ENCODE results near the gene ZNF483.
A peak's percentile ranks its signal among the peaks of the same experiment; 100 is the strongest.
"Not testable (repeated sequence)": the region's sequence is repeated elsewhere in the genome, so short reads cannot be mapped to it uniquely, and the experiment has no call there.

Gene ZNF483

DNA sequence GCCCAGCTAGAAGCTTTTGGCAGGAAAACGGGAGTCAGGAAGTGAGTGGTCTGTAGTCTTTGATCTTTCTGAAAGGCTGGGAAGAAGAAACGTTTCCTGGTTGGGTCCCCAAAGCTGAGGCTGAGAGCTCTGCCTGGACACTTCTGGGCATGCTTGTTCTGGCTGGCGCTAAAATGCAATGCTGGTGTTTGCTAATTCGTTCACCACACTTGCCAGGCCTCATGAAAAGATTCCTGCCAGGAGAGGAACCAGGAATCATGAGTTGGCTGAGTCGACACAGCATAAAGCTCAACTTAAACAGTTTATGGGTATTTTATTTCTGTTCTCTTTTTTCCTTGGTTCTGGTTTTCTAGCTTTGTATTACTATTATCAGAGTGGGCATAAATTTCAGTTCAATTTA, 85.2 kb downstream of the ZNF483 start:
- no peak for DNase-seq (ENCODE audit: low read depth)
- TF ChIP-seq, protein P1, sequence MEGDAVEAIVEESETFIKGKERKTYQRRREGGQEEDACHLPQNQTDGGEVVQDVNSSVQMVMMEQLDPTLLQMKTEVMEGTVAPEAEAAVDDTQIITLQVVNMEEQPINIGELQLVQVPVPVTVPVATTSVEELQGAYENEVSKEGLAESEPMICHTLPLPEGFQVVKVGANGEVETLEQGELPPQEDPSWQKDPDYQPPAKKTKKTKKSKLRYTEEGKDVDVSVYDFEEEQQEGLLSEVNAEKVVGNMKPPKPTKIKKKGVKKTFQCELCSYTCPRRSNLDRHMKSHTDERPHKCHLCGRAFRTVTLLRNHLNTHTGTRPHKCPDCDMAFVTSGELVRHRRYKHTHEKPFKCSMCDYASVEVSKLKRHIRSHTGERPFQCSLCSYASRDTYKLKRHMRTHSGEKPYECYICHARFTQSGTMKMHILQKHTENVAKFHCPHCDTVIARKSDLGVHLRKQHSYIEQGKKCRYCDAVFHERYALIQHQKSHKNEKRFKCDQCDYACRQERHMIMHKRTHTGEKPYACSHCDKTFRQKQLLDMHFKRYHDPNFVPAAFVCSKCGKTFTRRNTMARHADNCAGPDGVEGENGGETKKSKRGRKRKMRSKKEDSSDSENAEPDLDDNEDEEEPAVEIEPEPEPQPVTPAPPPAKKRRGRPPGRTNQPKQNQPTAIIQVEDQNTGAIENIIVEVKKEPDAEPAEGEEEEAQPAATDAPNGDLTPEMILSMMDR (IDR thresholded peaks at IDR 0.05; ENCODE audit: control insufficient read depth, extremely low read depth, insufficient read depth), result no peak

DNA sequence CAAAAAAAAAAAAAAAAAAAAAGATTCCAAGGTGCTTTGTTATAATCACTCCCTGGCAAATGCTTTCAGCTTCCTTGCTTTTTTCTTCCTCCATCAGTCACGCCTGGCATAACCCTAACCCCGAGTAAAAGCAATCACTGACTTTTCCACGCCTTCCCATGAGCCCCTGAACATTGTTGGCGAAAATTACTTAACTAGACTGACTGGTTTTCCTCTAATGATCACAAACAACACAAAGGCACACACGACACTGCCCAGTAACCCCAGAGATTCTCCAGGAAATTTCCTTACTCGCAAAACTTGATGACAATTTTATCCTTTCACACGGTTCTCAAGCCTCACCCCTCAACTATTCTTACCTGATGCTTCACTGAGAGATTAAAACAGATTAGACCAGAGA, 85.9 kb downstream of the ZNF483 start:
- DNase-seq (ENCODE audit: low read depth), result no peak
- no peak overlapping the region for H3K4me3 ChIP-seq (ENCODE audit: low read depth, low read length)
- TF ChIP-seq, protein P1 (IDR thresholded peaks at IDR 0.05; ENCODE audit: control insufficient read depth, extremely low read depth, insufficient read depth), result no peak

More for the DNA sequence above, 85.2 kb downstream of the ZNF483 start:
- H3K4me3 ChIP-seq (ENCODE audit: low read depth, low read length), result no peak overlapping the region

DNA sequence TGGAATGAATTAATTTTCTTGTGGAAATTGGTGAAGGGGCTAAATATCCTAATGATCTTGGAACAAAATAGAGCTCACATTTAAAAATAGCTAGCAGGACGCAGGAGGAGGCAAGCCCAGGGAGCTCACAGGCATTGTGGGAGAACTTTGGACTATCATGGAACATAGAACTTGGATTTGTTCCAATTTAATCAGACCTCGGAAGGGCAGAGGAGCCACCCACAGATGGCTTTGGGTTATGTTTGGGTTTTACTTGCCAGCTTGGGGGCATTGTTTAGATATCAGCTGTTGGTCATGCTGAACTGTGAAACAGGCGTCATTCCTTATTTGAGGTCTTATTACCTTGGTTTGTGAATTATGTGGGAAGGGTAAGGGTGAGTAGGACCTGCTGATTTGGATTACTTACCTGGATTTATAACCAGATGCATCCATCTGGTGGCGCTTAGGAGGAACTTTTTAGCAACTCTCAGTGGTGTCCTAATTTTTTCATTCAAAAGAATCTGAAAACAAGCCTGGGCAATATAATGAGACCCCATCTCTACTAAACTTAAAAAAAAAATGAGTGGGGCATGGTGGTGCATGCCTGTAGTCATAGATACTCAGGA, 88.6 kb downstream of the ZNF483 start:
- TF ChIP-seq, protein P1 (IDR thresholded peaks at IDR 0.05; ENCODE audit: control insufficient read depth, extremely low read depth, insufficient read depth), result no peak
- no peak for DNase-seq (ENCODE audit: low read depth)

DNA sequence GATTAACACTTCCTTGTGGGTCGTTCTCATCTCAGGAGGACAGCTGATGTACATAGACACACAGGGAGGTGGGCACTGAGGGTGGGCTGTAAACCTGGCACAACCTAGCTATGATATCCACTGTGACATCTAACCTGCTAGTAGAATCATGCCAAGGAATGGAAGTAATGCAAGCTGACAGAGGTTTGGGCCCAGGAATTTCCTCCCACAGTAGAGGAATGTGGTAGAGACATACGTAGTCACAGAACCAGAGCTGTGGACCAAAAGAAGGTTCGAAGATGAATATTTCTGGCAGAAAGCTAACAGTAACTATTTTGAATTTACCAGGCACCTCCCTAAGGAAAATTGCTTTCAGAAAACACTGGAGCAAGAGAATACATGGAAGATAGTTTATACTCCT, 90.9 kb downstream of the ZNF483 start:
- no peak overlapping the region for H3K4me3 ChIP-seq (ENCODE audit: low read depth, low read length)
- TF ChIP-seq, protein P1 (IDR thresholded peaks at IDR 0.05; ENCODE audit: control insufficient read depth, extremely low read depth, insufficient read depth), result no peak
- DNase-seq (ENCODE audit: low read depth), result no peak

More for the DNA sequence above, 88.6 kb downstream of the ZNF483 start:
- H3K4me3 ChIP-seq (ENCODE audit: low read depth, low read length), result no peak overlapping the region

DNA sequence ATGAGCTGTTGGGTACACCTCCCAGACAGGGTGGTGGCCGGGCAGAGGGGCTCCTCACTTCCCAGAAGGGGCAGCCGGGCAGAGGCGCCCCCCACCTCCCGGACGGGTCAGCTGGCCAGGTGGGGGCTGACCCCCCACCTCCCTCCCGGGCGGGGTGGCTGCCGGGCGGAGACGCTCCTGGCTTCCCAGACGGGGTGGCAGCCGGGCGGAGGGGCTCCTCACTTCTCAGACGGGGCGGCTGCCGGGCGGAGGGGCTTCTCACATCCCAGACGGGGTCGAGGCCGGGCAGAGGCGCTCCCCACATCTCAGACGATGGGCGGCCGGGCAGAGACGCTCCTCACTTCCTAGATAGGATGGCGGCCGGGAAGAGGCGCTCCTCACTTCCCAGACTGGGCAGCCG, 92.4 kb downstream of the ZNF483 start:
- DNase-seq (ENCODE audit: low read depth); H3K4me3 ChIP-seq (ENCODE audit: low read depth, low read length): not testable (repeated sequence)

DNA sequence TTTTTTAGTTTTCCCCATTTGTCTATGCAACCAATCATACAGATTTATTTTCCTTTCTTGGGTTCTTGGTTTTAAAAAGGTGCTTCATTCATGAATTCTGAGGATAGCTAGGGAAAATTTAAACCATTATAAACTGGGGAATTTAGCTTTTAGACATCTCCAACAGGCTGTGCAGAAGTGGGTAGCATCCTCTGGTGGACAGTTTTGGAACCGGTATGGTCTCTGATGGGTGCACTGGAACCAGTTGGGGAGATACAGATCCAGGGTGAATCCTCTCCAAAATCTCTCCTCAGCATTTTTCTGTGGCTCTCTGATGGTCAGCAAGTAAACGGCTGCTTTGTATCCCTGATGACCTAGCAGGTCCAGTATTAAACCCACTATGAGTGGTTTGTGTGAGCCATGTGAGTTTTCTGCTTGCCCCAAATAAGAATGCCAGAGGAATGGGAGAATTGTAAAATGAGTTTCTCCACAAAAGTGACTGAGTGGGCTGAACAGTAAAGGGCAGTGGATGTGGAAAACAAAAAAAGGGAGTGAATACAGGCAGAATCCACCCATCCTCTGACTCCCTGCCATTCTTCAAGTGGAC, 97.0 kb downstream of the ZNF483 start:
- DNase-seq (ENCODE audit: low read depth), result no peak
- TF ChIP-seq, protein P1 (IDR thresholded peaks at IDR 0.05; ENCODE audit: control insufficient read depth, extremely low read depth, insufficient read depth), result peak; percentile 67
- H3K4me3 ChIP-seq (ENCODE audit: low read depth, low read length), result no peak overlapping the region

DNA sequence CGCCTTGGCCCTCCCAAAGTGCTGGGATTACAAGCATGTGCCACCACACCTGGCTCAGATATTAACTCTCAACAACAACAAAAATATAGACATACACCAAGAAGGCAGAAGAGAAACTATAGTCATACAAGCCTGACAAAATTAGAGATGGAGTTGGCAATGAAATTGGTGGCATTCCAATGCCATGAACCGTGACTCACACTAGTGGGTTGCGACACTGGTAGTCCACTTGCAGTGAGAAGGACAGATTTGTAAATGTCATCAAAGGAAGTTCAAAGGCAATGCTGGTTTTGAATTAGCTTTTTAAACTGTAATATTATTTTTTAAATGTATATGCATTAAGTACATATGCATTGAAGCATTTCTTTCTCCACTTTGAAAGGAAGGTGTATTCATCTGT, 97.6 kb downstream of the ZNF483 start:
- H3K4me3 ChIP-seq (ENCODE audit: low read depth, low read length), result no peak overlapping the region
- TF ChIP-seq, protein P1 (IDR thresholded peaks at IDR 0.05; ENCODE audit: control insufficient read depth, extremely low read depth, insufficient read depth), result no peak
- no peak for DNase-seq (ENCODE audit: low read depth)

Data from LNCaP clone FGC (cell line).